ENCODE data around the gene RBM34.
"Not testable (repeated sequence)": the region's sequence is repeated elsewhere in the genome, so short reads cannot be mapped to it uniquely, and the experiment has no call there.

The RBM34 gene

GRCh38 chr1:235112297-235113182 lies 48.5 kb downstream of the RBM34 start:
- no peak for DNase-seq (ENCODE audit: low spot score)

- no peak for DNase-seq (ENCODE audit: low spot score)
Measured at GRCh38 chr1:235111107-235111506, 49.9 kb downstream of the RBM34 start.

GRCh38 chr1:235108876-235109275 lies 52.2 kb downstream of the RBM34 start:
- no peak for DNase-seq (ENCODE audit: low spot score)

- no peak for DNase-seq (ENCODE audit: low spot score)
Measured at GRCh38 chr1:235108185-235108593, 52.9 kb downstream of the RBM34 start.

- no peak for DNase-seq (ENCODE audit: low spot score)
Measured at GRCh38 chr1:235107368-235108184, 53.5 kb downstream of the RBM34 start.

GRCh38 chr1:235106457-235106856 lies 54.6 kb downstream of the RBM34 start:
- DNase-seq (ENCODE audit: low spot score): no peak

- peak; percentile 54 for DNase-seq (ENCODE audit: low spot score)
Measured at GRCh38 chr1:235105051-235106043, 55.7 kb downstream of the RBM34 start.

GRCh38 chr1:235102993-235103411 lies 58.0 kb downstream of the RBM34 start:
- DNase-seq (ENCODE audit: low spot score): no peak

- no peak for DNase-seq (ENCODE audit: low spot score)
Measured at GRCh38 chr1:235102259-235102582, 58.8 kb downstream of the RBM34 start.

GRCh38 chr1:235101558-235102258 lies 59.3 kb downstream of the RBM34 start:
- DNase-seq (ENCODE audit: low spot score): peak; percentile 65

GRCh38 chr1:235100194-235100772 lies 60.8 kb downstream of the RBM34 start:
- DNase-seq (ENCODE audit: low spot score): no peak

- DNase-seq (ENCODE audit: low spot score): no peak
Measured at GRCh38 chr1:235098991-235099390, 62.1 kb downstream of the RBM34 start.

GRCh38 chr1:235098547-235098946 lies 62.5 kb downstream of the RBM34 start:
- DNase-seq (ENCODE audit: low spot score): no peak

- not testable (repeated sequence) for DNase-seq (ENCODE audit: low spot score)
Measured at GRCh38 chr1:235097501-235097900, 63.5 kb downstream of the RBM34 start.

- no peak for DNase-seq (ENCODE audit: low spot score)
Measured at GRCh38 chr1:235095938-235096562, 65.0 kb downstream of the RBM34 start.

- peak; percentile 64 for DNase-seq (ENCODE audit: low spot score)
Measured at GRCh38 chr1:235093696-235094592, 67.1 kb downstream of the RBM34 start.

GRCh38 chr1:235093013-235093695 lies 67.9 kb downstream of the RBM34 start:
- no peak for DNase-seq (ENCODE audit: low spot score)

- DNase-seq (ENCODE audit: low spot score): not testable (repeated sequence)
Measured at GRCh38 chr1:235092415-235092814, 68.6 kb downstream of the RBM34 start.

- not testable (repeated sequence) for DNase-seq (ENCODE audit: low spot score)
Measured at GRCh38 chr1:235092045-235092406, 69.0 kb downstream of the RBM34 start.

Data from RKO (cell line).